Jurkat, Clone E6-1 (cell line): ENCODE results near the gene RSU1. TPM values are rescaled to one million over a fixed set of nuclear protein-coding genes. Genes with fewer than 3 reads are reported as not detected.
A peak's percentile ranks its signal among the peaks of the same experiment; 100 is the strongest.

Experiments
- DNase-seq: peaks from one replicate; pipeline ENCODE4 v3.0.0-alpha.2; 2011; ENCODE audit warnings: low read depth, low spot score
- H3K4me3 ChIP-seq: 2 replicates; pipeline ENCODE4 v1.5.1; 2011; ENCODE audit warnings: mild to moderate bottlenecking, low read length, control low read depth, moderate library complexity
- polyA plus RNA-seq: library from polyadenylated mRNA; unstranded; fragments of >200 nt; gene quantifications from one replicate; pipeline ENCODE4 v1.2.1, GENCODE V29; 2012; ENCODE audit warnings: missing spikeins; ENCODE audit not compliant: insufficient read length, insufficient read depth

Gene RSU1
- polyA plus RNA-seq: 103 TPM

DNA sequence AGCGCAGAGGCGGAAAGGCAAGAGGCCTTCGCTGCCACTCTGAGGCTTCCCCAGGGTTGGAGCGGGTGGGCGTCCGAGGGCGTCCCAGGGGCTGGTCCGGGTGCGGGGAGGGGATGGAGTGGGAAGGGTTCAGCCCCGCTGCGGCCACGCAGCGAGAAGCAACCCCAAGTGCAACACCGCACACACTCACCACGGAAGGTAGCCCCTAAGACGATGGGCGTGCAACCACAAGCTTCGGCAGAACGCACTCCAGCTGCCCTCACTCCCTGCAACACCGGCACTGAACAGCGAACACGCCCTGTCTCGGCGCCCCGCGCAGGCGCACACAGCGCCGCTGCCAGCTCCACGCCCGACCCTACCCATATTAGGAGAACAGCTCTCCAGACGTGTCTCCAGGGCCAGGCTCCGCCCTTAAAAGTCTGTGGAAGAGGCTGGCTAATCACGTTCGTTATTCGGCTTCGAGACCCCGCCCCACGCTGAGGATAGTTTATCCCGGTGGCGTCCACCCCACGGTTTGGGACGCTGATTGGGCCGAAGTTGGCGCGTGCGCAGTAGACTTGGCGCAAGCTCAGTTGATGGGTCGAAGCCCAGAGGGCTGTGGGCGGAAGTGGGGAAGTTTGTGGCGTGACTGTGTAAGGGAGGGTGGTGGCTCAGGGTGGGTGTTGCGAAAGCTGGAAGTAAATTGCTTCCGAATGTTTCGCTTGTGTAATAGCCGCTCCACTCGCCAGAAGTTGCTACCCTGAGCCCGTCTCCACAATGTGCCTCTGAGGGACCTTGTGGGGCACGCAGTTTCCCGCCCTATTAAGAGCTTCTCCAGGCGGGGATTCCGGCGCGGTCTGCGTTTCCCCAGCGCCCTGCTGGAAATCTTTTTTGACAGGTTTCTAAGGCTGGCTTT is at the start of gene RSU1:
Gene RSU1, minus strand, starts transcription at position 300 of the 895 bp plus-strand sequence. CDS start 343 bp downstream, outside the sequence.
- peak; percentile 99 for DNase-seq
- peak within 1 kb of the TSS; percentile 88 for H3K4me3 ChIP-seq

DNA sequence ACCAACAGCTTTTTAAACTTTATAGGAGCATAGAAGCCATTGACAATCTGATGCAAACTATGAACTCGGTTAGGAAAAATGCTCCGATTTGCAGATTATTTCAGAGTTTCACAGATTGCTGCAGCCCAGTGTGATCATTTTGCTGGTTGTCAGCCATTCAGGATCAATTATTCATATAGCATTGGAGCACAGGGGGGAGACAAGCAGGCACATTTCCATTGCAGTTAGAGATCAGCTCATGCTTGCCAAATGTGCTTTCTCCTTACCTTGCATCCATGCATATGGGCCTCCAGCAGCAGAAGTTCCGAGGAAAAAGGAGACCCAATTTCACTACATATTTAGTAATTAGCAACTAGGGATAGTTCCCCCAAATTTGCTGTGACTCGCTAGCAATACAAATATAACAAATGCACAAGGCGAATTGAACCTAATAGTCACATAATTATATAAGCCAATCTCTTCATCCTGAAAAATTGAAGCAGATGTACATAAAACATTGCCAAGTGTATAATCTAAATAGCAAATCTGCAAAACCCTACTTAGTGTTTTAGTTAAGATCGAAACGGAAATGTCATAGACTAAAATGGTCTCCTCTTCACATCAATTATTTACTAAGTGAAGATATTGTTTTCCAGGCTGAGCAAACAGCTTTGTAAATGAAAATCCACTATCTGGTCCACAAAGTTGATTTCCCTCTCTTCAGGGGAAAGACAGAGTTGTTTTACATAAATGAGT is 49.5 kb upstream of the RSU1 start:
- DNase-seq: no peak
- no peak overlapping the region for H3K4me3 ChIP-seq

DNA sequence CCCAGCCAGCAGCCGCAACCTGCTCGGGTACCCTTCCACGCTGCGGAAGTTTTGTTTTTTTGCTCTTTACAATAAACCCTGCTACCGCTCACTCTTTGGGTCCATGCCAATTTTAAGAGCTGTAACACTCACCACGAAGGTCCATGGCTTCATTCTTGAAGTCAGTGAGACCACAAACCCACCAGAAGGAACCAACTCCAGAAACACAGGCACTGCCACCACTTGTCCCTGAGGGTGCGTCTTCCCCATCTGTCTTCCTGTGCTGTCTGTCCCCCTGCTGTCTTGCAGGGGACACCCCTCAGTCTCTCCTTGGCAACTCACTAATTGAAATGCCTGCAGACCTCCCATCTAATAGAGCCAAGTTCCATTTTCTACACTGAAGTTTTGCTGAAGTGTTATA is 48.5 kb upstream of the RSU1 start:
- DNase-seq: no peak
- H3K4me3 ChIP-seq: no peak overlapping the region

DNA sequence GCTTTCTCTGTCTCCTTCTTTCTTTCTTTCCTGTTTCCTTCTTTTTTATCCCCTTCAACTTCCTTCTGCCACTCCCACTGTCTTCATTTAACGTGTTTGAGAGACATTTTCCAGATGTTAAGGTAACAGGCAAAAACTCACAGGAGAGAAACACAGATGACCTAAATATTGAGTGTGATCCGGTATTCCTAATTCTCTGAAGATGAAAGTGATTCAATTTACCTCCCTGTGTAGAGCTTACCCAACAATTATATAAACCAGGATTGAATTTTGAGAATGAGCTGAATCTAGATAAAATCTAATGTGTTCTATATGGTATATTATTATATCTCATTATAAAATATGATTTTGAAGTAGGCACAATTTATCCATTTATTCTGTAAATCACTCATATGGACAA is 46.5 kb upstream of the RSU1 start:
- H3K4me3 ChIP-seq: no peak overlapping the region
- DNase-seq: no peak

DNA sequence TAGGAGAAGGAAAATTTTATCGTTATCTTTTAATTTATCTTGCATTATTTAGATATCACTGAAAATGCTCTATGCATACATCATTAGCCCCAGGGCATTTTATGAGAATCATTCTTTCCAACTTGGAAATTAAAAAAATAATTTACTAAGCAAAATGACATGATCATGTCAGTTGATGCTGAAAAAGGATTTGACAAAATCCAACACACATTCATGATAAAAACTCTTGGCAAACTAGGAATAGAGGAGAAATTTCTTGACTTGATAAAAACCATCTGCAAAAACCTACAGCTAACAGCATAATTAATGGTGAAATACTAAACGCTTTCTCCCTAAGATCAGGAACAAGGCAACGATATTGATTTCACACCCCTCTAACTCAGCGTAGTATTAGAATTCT is 40.2 kb upstream of the RSU1 start:
- no peak overlapping the region for H3K4me3 ChIP-seq

DNA sequence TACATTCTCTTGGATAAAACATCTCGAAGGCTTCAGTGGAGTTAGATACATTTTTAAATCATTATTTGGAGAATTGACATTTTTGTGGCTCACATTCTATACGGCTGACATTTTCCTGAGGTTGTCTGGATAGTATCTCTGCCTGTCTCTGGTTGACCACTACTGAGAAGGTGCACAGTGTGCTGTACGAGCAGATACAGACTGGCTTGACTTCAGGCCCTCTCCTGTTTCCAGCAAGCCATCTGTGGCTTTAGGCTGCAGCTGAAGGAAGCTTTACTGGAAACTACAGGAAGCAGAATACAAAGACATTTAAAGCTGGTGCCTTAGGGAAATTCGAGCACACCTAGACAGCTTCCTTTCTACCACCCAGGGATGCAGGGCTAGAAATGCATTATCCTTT is 39.3 kb upstream of the RSU1 start:
- no peak overlapping the region for H3K4me3 ChIP-seq
- DNase-seq: no peak

More for the DNA sequence above, 40.2 kb upstream of the RSU1 start:
- DNase-seq: no peak

DNA sequence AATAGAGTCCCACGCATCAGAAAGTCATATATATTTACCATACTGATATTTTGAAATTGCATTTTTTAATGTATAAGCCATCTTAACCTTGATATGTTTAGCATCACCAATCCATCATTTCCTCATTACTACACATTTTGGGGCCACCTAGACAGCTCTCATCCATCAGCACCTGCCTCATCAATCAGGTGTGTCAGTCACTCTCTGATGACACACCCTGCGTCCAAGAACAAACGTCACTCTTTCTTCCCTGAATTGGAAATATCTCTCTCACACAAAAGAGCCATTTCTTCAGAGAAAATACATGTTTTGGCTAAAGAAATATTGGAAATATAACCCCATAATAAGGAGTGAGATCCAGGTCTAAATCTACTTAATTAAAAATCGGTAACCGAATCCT is 38.9 kb upstream of the RSU1 start:
- no peak overlapping the region for H3K4me3 ChIP-seq
- DNase-seq: no peak

DNA sequence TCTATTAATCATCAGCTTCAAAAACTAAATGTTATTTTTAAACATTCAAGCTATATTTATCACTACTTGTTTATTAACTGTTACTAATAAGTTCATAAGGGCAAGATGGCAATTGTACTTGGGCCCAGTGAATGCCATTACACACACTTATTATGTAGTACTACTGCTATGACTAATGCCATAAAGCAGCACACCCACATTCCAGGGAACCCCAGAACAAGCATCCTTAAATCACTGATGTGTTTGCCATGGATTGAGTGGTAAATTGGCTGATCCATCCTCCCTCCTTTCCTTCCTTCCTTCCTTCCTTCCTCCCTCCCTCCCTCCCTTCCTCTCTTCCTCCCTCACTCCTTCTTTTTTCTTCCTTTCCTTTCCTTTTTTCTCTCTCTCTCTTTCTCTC is 37.4 kb upstream of the RSU1 start:
- no peak overlapping the region for H3K4me3 ChIP-seq
- DNase-seq: no peak

DNA sequence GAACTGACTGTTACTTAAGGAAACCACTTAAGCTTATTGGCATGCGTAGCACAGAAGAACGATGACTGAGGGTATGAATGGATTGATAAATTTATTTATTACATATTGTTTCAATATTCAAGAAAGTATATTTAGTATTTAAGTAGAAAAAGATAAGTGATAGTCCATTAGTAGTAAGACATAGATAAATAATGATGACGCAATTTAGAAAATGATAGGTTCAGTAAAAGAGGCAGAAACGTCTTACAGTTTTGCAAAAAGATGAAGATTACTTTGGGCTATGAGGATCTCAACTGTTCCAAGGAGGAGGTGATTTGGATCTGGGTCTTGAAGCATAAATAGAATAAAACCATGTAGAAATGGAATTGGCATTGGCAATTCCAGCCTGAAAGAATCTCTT is 36.6 kb upstream of the RSU1 start:
- no peak for DNase-seq
- no peak overlapping the region for H3K4me3 ChIP-seq

DNA sequence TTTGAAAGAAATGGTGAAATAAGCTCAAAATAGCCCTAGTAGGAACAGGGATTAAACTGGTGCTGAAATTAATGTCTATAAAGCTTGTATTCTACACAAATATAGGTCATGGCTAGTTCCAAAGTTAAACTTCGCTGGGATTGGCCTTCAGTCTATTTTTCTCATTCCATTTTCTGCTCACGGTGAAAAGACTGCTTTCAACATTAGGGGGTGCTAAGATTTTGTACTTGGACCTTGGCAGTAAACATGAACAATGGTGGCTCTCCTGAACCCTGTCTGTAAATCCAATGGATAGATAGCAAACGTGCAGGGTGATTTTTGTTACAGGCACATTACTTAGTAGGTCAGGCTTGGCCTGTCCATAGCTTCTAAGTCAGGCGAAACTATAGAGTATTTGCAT is 36.0 kb upstream of the RSU1 start:
- DNase-seq: peak; percentile 44

DNA sequence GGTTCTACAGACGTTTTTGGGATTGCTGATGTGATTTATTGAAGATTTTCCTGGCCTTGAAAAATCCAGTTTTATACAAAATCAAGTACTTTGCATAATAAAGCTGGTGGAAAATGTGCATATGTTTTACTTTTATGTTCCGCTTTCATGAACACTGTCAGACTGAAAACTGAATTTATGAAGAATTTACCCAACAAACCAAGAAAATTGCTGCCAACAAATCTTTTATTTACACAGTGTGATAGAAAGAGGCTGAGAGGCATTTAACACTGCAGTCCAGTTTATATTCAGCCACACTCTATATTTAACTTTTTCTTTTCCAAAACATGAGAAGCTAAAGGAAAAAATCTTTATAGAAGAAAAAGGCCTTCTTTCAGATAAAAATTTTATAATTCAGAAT is 35.4 kb upstream of the RSU1 start:
- no peak overlapping the region for H3K4me3 ChIP-seq
- DNase-seq: no peak

More for the DNA sequence above, 36.0 kb upstream of the RSU1 start:
- no peak overlapping the region for H3K4me3 ChIP-seq

DNA sequence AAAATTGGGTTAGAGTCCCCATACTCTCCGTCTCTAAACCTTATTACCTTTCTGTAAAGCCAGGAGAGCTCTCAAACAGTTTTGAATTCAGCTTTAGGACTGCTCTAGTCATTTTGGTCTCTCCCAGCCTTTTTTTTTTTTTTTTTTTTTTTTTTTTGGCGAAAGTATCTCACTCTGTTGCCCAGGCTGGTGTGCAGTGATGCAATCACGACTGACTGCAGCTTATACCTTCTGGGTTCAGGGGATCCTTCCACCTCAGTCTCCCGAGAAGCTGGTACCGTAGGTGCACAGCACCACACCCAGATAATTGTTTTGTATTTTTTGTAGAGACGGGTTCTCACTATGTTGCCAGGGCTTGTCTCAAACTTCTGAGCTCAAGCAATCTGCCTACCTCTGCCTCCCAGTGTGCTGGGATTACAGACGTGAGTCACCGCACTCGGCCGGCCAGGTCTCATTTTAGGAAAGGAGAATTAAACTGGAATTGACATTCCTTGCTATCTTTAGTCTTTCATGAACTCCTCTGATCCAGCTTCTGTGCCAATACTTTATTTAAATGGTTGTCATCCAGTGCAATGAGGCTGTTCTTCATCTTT is 31.4 kb upstream of the RSU1 start:
- no peak for DNase-seq

DNA sequence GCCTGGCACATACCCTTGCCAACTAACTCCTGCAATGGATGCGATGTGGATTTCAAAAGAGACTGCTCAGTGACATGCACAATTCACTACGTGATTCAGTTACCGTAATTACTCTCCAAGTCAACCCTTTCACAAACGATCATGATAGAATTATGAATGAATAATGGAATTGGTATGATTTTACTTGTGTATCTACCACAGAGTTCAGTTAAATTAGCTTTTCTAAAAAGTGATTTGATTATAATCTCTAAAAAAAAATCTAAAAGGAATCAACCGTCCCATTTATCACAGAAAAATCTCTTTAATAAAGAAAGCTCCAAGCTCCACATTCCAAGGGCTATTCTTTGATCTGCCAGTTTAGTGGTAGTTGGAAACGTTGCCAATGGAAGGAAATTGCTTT is 30.4 kb upstream of the RSU1 start:
- no peak for DNase-seq
- H3K4me3 ChIP-seq: no peak overlapping the region

More for the DNA sequence above, 31.4 kb upstream of the RSU1 start:
- no peak overlapping the region for H3K4me3 ChIP-seq

DNA sequence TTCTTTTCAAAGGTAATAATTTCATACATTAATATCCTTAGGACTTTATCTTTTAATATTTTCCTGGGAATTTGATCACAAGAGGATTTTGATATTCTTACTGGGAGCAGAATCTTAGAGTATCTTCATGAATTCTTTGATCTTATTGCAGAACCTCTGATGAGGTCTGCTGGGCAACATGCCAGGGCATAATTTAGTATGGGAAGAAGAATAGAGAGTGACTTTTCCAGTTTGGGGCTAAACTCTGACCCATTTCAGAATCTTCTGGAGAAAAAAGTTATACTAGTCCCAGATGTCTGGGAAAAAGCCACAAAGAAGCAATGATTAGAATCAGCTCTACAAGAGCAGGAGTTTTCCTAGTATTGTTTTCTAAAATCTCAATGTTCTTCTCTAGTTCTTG is 28.0 kb upstream of the RSU1 start:
- DNase-seq: no peak

DNA sequence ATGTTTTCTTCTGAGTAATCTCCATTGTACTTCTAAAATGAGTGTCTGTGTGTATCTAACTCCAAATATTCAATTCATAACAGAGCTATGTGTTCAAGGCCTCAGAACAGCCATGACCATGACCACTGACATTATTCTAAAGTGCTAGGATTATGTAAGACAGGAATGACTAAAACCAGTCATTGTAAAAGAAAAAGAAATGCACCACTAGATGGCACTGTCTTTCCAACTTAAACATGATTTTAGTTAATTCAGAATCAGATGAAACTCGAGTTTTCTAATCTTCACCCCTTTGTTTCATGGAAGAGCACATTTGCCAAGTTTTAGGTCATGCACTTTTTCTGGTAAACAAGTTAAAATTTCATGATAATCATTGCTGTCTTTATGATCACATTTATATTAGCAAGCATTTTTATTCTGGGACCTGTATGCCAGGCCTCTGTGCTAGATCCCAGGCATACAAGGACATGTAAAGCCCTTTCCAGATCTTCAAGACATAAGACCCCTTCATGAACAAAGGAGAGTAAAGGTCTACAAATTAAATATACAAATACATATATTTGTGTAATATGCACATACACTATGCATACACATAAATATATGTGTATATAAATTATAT is 26.1 kb upstream of the RSU1 start:
- peak; percentile 72 for DNase-seq
- no peak overlapping the region for H3K4me3 ChIP-seq

More for the DNA sequence above, 28.0 kb upstream of the RSU1 start:
- no peak overlapping the region for H3K4me3 ChIP-seq

DNA sequence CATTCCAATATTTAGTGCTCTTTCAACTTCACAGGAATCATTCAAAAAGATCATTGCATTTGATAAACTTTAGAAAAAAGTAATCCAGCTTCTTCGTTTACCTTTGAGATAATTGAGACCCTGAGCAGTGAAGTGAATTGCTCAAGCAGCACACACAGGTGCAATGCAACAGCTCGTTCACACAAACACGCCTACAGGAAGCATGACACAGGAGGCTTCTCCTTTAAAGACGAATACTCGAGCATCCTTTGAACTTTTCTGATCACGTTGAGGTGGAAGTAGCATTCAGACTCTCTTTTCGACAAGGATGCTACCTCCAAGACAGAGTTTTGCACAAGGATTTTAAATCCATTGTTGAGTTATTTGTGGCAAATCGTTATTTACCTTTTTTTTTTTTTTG is 18.0 kb upstream of the RSU1 start:
- DNase-seq: peak; percentile 71
- H3K4me3 ChIP-seq: no peak overlapping the region

DNA sequence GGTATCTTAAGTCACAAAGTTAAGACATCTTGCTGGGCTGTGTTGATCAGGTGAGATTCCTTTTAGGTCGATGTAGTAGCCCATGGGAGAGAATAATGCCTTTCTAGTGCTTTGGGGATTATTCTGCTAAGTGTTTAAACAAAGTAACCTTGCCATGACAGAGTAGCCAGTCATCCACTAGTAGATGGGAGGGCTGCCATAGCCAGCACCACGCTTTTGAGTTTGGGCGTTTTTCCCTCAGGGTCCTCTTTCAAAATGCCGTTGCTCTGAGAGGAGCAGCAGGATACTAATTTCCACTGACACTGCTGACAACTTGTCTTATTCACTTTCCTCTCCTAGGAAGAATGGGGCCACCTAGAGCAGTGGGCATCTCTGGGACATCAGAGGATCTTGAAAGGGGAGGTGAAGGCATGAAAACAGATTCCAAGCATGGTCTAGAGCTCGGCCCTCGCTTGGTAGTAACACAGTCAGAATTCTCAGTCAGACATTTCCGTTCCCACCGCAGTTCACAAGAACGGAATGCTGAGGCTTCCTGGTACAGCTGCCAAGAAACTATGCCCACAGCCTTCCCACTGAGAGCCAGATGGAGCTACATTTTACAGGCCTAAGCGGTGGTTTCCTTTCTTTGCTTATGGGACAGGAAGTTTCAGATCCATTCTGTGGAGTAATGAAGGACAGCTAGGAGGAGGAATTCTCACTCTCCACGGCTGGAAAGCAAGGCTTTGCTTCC is 15.3 kb upstream of the RSU1 start:
- DNase-seq: no peak
- no peak overlapping the region for H3K4me3 ChIP-seq

DNA sequence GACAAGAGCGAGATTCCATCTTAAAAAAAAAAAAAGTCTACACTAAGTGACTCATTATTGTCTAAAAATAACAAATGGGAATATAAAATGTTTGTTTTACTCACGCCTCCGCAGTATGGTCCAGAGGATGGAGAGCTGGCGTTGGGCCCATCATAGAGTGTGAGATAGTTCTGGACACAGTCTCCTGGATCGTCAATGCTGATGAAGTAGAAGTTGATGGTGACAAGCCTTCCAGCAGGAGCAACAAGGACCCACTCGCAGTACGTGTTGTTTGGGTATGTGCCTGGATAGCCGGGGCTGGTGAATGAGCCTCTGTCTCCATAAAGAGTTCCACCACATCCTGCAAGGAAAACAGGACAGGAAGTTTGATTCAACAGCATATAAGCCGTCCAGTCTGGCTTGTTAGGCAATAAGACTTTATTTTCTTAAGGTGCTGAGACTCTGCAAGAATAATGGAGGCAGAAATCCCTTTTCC is 11.5 kb upstream of the RSU1 start:
- DNase-seq: no peak

DNA sequence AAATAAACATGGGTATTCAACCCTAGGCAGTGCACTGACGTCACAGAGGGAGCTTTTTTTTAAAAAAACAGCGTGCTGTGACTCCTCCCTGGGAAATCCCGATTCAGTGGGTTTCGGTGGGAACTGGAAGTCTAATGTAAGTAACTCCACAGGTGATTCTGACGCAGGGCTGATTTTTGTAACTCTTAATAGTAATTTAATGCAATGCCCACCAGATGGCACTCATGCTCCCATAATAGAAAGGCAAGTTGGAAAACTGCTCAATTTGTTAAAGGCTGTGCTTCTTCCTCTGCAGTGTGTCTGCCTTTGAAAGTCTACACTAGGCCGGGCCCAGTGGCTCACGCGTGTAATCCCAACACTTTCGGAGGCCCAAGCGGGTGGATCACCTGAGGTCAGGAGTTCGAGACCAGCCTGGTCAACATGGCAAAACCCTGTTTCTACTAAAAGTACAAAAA is 10.9 kb upstream of the RSU1 start:
- no peak overlapping the region for H3K4me3 ChIP-seq
- peak; percentile 80 for DNase-seq

More for the DNA sequence above, 11.5 kb upstream of the RSU1 start:
- H3K4me3 ChIP-seq: no peak overlapping the region
